Measurements from ENCODE around the gene NHSL2.

DNA sequence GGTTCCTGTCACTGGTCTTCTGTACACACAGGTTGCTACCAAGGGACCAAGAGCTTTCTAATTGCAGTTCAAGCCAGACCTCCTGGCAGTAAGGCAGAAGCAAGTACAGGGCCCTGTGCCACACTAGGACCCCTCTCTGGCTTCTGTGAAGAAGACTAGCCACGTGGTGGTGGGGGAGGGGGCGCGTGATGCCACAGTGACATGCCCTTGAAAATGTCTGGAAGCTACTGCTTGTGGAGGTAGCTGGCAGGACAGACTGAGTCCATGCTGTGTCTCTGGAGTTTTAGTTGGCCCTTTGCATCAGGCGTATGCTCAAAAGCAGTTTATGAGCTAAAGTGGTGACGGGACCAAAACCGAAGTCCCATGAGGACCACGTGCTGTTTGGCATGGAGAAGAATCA lies 170.2 kb downstream of the NHSL2 start:
- TF ChIP-seq, protein P1, sequence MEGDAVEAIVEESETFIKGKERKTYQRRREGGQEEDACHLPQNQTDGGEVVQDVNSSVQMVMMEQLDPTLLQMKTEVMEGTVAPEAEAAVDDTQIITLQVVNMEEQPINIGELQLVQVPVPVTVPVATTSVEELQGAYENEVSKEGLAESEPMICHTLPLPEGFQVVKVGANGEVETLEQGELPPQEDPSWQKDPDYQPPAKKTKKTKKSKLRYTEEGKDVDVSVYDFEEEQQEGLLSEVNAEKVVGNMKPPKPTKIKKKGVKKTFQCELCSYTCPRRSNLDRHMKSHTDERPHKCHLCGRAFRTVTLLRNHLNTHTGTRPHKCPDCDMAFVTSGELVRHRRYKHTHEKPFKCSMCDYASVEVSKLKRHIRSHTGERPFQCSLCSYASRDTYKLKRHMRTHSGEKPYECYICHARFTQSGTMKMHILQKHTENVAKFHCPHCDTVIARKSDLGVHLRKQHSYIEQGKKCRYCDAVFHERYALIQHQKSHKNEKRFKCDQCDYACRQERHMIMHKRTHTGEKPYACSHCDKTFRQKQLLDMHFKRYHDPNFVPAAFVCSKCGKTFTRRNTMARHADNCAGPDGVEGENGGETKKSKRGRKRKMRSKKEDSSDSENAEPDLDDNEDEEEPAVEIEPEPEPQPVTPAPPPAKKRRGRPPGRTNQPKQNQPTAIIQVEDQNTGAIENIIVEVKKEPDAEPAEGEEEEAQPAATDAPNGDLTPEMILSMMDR (conservative IDR thresholded peaks at IDR 0.05), result no peak
- TF ChIP-seq EZH2 (IDR thresholded peaks at IDR 0.05; ENCODE audit: low read depth), result no peak

All from PC-9 (cell line).